T-cell (primary cell): ENCODE measurements around the gene ZMYND8. TPM values are rescaled to one million over a fixed set of nuclear protein-coding genes. Genes with fewer than 3 reads are reported as not detected.

Experiments
- ATAC-seq, 4 experiments: fragments of 200-7000 bp in 3 of 4; fragments of 150-1000 bp in 1 of 4; cut with Tn5 transposase; replicated peaks in 1 of 4; 1 replicate in 3 of 4; 2 replicates in 1 of 4; pipeline ENCODE4 v1.10.0; 2021; ENCODE audit warnings: moderate library complexity in 3 of 4, mild to moderate bottlenecking in 2 of 4, moderate number of reproducible peaks in 1 of 4
- CTCF ChIA-PET, 2 donors: fragments of 300-600 bp; sonication (Branson Sonifier 250); formaldehyde crosslinking; loops; one replicate each; lab custom pipeline; 2022; ENCODE audit warnings: antibody characterized with exemption in 2 of 2; lab: Charles Lee
- POLR2A ChIA-PET, 2 donors: fragments of 300-600 bp; sonication (Branson Sonifier 250); formaldehyde crosslinking; loops; one replicate each; lab custom pipeline; 2022; ENCODE audit warnings: antibody characterized with exemption in 2 of 2; lab: Charles Lee
- DNase-seq, 35 experiments: peaks; one replicate each; pipeline versions ENCODE4 v3.0.0 to v3.0.0-alpha.2; 2013 to 2023
- H3K27ac ChIP-seq: one replicate; pipeline ENCODE4 v1.5.1; 2013; ENCODE audit warnings: low read length
- H3K27me3 ChIP-seq, 2 experiments: replicated peaks in 1 of 2; 1 replicate in 1 of 2; 2 replicates in 1 of 2; pipeline versions ENCODE4 v1.6.1 to v1.7.0; 2013; ENCODE audit warnings: low read length in 1 of 2, mixed read lengths in 1 of 2; ENCODE audit not compliant: control insufficient read depth in 2 of 2, insufficient read depth in 2 of 2; ENCODE audit errors: extremely low read depth in 1 of 2
- H3K36me3 ChIP-seq, 2 donors: 1 replicate in 1 of 2; 2 replicates in 1 of 2; pipeline versions ENCODE4 v1.6.1 to v1.7.0; 2013; ENCODE audit warnings: low read length in 1 of 2; ENCODE audit not compliant: control insufficient read depth in 2 of 2, insufficient read depth in 1 of 2; ENCODE audit errors: extremely low read depth in 1 of 2
- H3K4me1 ChIP-seq, 2 experiments: 1 replicate in 1 of 2; 2 replicates in 1 of 2; pipeline versions ENCODE4 v1.6.1 to v1.7.0; 2013; ENCODE audit warnings: low read length in 2 of 2, mixed read lengths in 1 of 2; ENCODE audit not compliant: insufficient read depth in 2 of 2, control insufficient read depth in 1 of 2; ENCODE audit errors: extremely low read depth in 1 of 2
- H3K4me3 ChIP-seq, 2 donors: 1 replicate in 1 of 2; 2 replicates in 1 of 2; pipeline versions ENCODE4 v1.5.1 to v1.7.0; 2013; ENCODE audit warnings: mild to moderate bottlenecking in 2 of 2, low read length in 1 of 2, moderate library complexity in 1 of 2; ENCODE audit not compliant: control insufficient read depth in 1 of 2; ENCODE audit errors: extremely low read depth in 1 of 2
- H3K9me3 ChIP-seq: 2 replicates; pipeline ENCODE4 v1.7.0; 2013
- H3K27ac Mint-ChIP-seq, 2 donors: one replicate each; pipeline ENCODE4 v1.8.0; 2020 to 2021; ENCODE audit warnings: mild to moderate bottlenecking in 2 of 2, mixed read lengths in 2 of 2
- H3K27me3 Mint-ChIP-seq, 2 donors: one replicate each; pipeline ENCODE4 v1.8.0; 2021 to 2022; ENCODE audit warnings: mixed read lengths in 2 of 2
- H3K36me3 Mint-ChIP-seq: one replicate; pipeline ENCODE4 v1.8.0; 2021; ENCODE audit warnings: mixed read lengths
- H3K4me1 Mint-ChIP-seq, 3 donors: one replicate each; pipeline ENCODE4 v1.8.0; 2020 to 2022; ENCODE audit warnings: mixed read lengths in 3 of 3, mild to moderate bottlenecking in 1 of 3
- H3K4me3 Mint-ChIP-seq, 3 donors: one replicate each; pipeline ENCODE4 v1.8.0; 2020 to 2022; ENCODE audit warnings: mild to moderate bottlenecking in 3 of 3, mixed read lengths in 3 of 3, moderate library complexity in 3 of 3
- H3K9me3 Mint-ChIP-seq, 3 donors: one replicate each; pipeline ENCODE4 v1.8.0; 2020 to 2022; ENCODE audit warnings: mixed read lengths in 3 of 3
- WGBS: methylation state at CpG from one replicate; pipeline ENCODE4 v1.1.5; 2013; ENCODE audit warnings: missing lambda C conversion rate; ENCODE audit not compliant: insufficient coverage; 5-methylcytosine and 5-hydroxymethylcytosine counted together
- total RNA-seq, 35 experiments: library from RNA in 6 of 35; stranded (reverse) in 6 of 35; fragments of 120-200 nt in 1 of 35; gene quantifications; one replicate each; pipeline versions ENCODE4 v1.2.1 to v1.2.4 and lab custom pipeline; 2013 to 2026

Gene ZMYND8
- total RNA-seq, 5 donors from 2014 or later (not counting 1 experiment from before 2014, with no cell fraction given), result 39.6 to 68.9 (median 43.6) TPM

- H3K27me3 ChIP-seq, result peaks cover 0 to 35% of the 10 kb centered on the region in 2 experiments
- no peak overlapping the region for H3K27ac Mint-ChIP-seq
Observed at GRCh38 chr20:47189060-47189459, 167.4 kb downstream of the ZMYND8 start.

GRCh38 chr20:47188540-47188939 lies 168.0 kb downstream of the ZMYND8 start:
- H3K4me3 Mint-ChIP-seq, result peak overlapping the region in 1 of 3 donors; percentile 53
- H3K36me3 ChIP-seq, result no peaks in the 10 kb centered on the region
- H3K4me1 ChIP-seq, result peaks cover 0 to 10% of the 10 kb centered on the region in 2 experiments
- no peaks in the 10 kb centered on the region for H3K9me3 Mint-ChIP-seq
- POLR2A ChIA-PET, result no interaction called here
- peaks cover 11 to 17% of the 10 kb centered on the region in 2 donors for H3K27me3 Mint-ChIP-seq
- H3K36me3 Mint-ChIP-seq, result no peaks in the 10 kb centered on the region
- peak in 9 of 35 experiments; percentile 1 to 31 (median 10) for DNase-seq
- no peak overlapping the region for H3K27ac Mint-ChIP-seq
- no peak overlapping the region for H3K27ac ChIP-seq
- WGBS, result 36% methylated on average over 3 of the region's 5 CpGs
- no peaks in the 10 kb centered on the region for H3K9me3 ChIP-seq
- peak in 1 of 4 experiments; percentile 70 for ATAC-seq
- H3K4me1 Mint-ChIP-seq, result peaks cover 6 to 16% (median 7%) of the 10 kb centered on the region in 3 donors
- H3K4me3 ChIP-seq, result no peak overlapping the region
- CTCF ChIA-PET, result no interaction called here
- H3K27me3 ChIP-seq, result peaks cover 0 to 33% of the 10 kb centered on the region in 2 experiments

More at GRCh38 chr20:47189060-47189459, 167.4 kb downstream of the ZMYND8 start:
- no peak for ATAC-seq
- H3K27ac ChIP-seq, result no peak overlapping the region
- Mint-ChIP-seq H3K4me3 (no peak overlapping the region), H3K27me3 (peaks cover 11 to 17% of the 10 kb centered on the region in 2 donors), H3K9me3 (no peaks in the 10 kb centered on the region), H3K36me3 (no peaks in the 10 kb centered on the region), H3K4me1 (peaks cover 6 to 16% (median 7%) of the 10 kb centered on the region in 3 donors)
- peaks cover 0 to 10% of the 10 kb centered on the region in 2 experiments for H3K4me1 ChIP-seq
- no peaks in the 10 kb centered on the region for H3K9me3 ChIP-seq
- no peak for DNase-seq
- H3K4me3 ChIP-seq, result no peak overlapping the region
- H3K36me3 ChIP-seq, result no peaks in the 10 kb centered on the region
- WGBS, result 59% methylated on average over 9 of the region's 11 CpGs
- ChIA-PET POLR2A (no interaction called here), CTCF (no interaction called here)

GRCh38 chr20:47187450-47188195 lies 168.9 kb downstream of the ZMYND8 start:
- H3K9me3 Mint-ChIP-seq, result no peaks in the 10 kb centered on the region
- H3K27me3 Mint-ChIP-seq, result peaks cover 11 to 15% of the 10 kb centered on the region in 2 donors
- H3K4me1 Mint-ChIP-seq, result peaks cover 6 to 16% (median 7%) of the 10 kb centered on the region in 3 donors
- H3K9me3 ChIP-seq, result no peaks in the 10 kb centered on the region
- ATAC-seq, result peak in 1 of 4 experiments; percentile 40
- ChIA-PET POLR2A (no interaction called here), CTCF (interaction anchor here in 1 of 2 donors (0.6 kb wide), 1 partner anchor 9 kb away, joined by 3 read pairs; no protein-coding TSS in a partner anchor)
- H3K27me3 ChIP-seq, result peaks cover 0 to 35% of the 10 kb centered on the region in 2 experiments
- DNase-seq, result peak in 28 of 35 experiments; percentile 2 to 56 (median 22)
- H3K27ac Mint-ChIP-seq, result no peak overlapping the region
- peaks cover 0 to 10% of the 10 kb centered on the region in 2 experiments for H3K4me1 ChIP-seq
- no peak overlapping the region for H3K27ac ChIP-seq
- no peak overlapping the region for H3K4me3 Mint-ChIP-seq
- H3K36me3 ChIP-seq, result no peaks in the 10 kb centered on the region
- H3K36me3 Mint-ChIP-seq, result no peaks in the 10 kb centered on the region
- WGBS, result 62% methylated on average over 11 of the region's 19 CpGs
- H3K4me3 ChIP-seq, result no peak overlapping the region

- Mint-ChIP-seq H3K36me3 (no peaks in the 10 kb centered on the region), H3K9me3 (no peaks in the 10 kb centered on the region), H3K27me3 (peaks cover 2 to 5% of the 10 kb centered on the region in 2 donors), H3K4me1 (peaks cover 2 to 10% (median 3%) of the 10 kb centered on the region in 3 donors), H3K27ac (no peak overlapping the region), H3K4me3 (no peak overlapping the region)
- ChIA-PET POLR2A (no interaction called here), CTCF (no interaction called here)
- Histone ChIP-seq H3K36me3 (no peaks in the 10 kb centered on the region), H3K27me3 (peaks cover 0 to 28% of the 10 kb centered on the region in 2 experiments), H3K4me3 (no peak overlapping the region), H3K27ac (no peak overlapping the region), H3K9me3 (no peaks in the 10 kb centered on the region), H3K4me1 (peaks cover 0 to 7% of the 10 kb centered on the region in 2 experiments)
- 61% methylated on average over 5 of the region's 9 CpGs for WGBS
- DNase-seq (no peak), ATAC-seq (no peak)
Observed at GRCh38 chr20:47183367-47183766, 173.1 kb downstream of the ZMYND8 start.

GRCh38 chr20:47181056-47181862 lies 175.2 kb downstream of the ZMYND8 start:
- ChIA-PET CTCF (no interaction called here), POLR2A (no interaction called here)
- H3K4me3 Mint-ChIP-seq, result no peak overlapping the region
- H3K27ac Mint-ChIP-seq, result no peak overlapping the region
- Histone ChIP-seq H3K4me3 (no peak overlapping the region), H3K9me3 (no peaks in the 10 kb centered on the region), H3K27me3 (peaks cover 0 to 11% of the 10 kb centered on the region in 2 experiments), H3K4me1 (no peaks in the 10 kb centered on the region), H3K27ac (no peak overlapping the region), H3K36me3 (no peaks in the 10 kb centered on the region)
- no peaks in the 10 kb centered on the region for H3K4me1 Mint-ChIP-seq
- H3K9me3 Mint-ChIP-seq, result no peaks in the 10 kb centered on the region
- no peaks in the 10 kb centered on the region for H3K36me3 Mint-ChIP-seq
- no peak for DNase-seq
- ATAC-seq, result peak in 1 of 4 experiments; percentile 27
- 75% methylated on average over 1 of the region's 5 CpGs for whole genome bisulfite sequencing
- peaks cover 0 to 2% of the 10 kb centered on the region in 2 donors for H3K27me3 Mint-ChIP-seq

- peaks cover 0 to 3% of the 10 kb centered on the region in 2 donors for H3K27me3 Mint-ChIP-seq
- no peaks in the 10 kb centered on the region for H3K9me3 Mint-ChIP-seq
- no peaks in the 10 kb centered on the region for H3K36me3 Mint-ChIP-seq
- DNase-seq, result no peak
- H3K4me3 Mint-ChIP-seq, result no peak overlapping the region
- no peaks in the 10 kb centered on the region for H3K9me3 ChIP-seq
- ATAC-seq, result no peak
- POLR2A ChIA-PET, result no interaction called here
- no peak overlapping the region for H3K4me3 ChIP-seq
- no peaks in the 10 kb centered on the region for H3K36me3 ChIP-seq
- H3K27ac Mint-ChIP-seq, result no peak overlapping the region
- CTCF ChIA-PET, result no interaction called here
- peaks cover 0 to 20% of the 10 kb centered on the region in 2 experiments for H3K27me3 ChIP-seq
- no peaks in the 10 kb centered on the region for H3K4me1 Mint-ChIP-seq
- H3K27ac ChIP-seq, result no peak overlapping the region
- H3K4me1 ChIP-seq, result no peaks in the 10 kb centered on the region
Observed at GRCh38 chr20:47179267-47179666, 177.2 kb downstream of the ZMYND8 start.
